ENCODE measurements around the gene CACNA1C. TPM values are rescaled to one million over a fixed set of nuclear protein-coding genes. Genes with fewer than 3 reads are reported as not detected.

Gene CACNA1C
- total and polyA plus RNA-seq, 5 donors: 34.6 to 163 (median 123) TPM

- WGBS: 98% methylated on average over 6 of the region's 6 CpGs
- H3K27ac ChIP-seq (ENCODE audit: low read length): no peak overlapping the region
- ATAC-seq: no peak
- no peak for DNase-seq
- peaks cover 22% of the 10 kb centered on the region for H3K4me1 ChIP-seq (ENCODE audit: control insufficient read depth, insufficient read depth, low read length)
- H3K9me3 ChIP-seq (ENCODE audit: control insufficient read depth, low read length): no peaks in the 10 kb centered on the region
- intact Hi-C loops (cut with DNase I): no loop called here
- H3K4me3 ChIP-seq (ENCODE audit: low read length): no peak overlapping the region
- H3K27me3 ChIP-seq (ENCODE audit: control insufficient read depth, insufficient read depth): no peaks in the 10 kb centered on the region
Observed at GRCh38 chr12:2300168-2300567, 247.4 kb downstream of the CACNA1C start.

- Histone ChIP-seq H3K27ac (ENCODE audit: low read length) (no peak overlapping the region), H3K4me1 (ENCODE audit: control insufficient read depth, insufficient read depth, low read length) (peaks cover 20% of the 10 kb centered on the region), H3K27me3 (ENCODE audit: control insufficient read depth, insufficient read depth) (no peaks in the 10 kb centered on the region), H3K4me3 (ENCODE audit: low read length) (no peak overlapping the region), H3K9me3 (ENCODE audit: control insufficient read depth, low read length) (no peaks in the 10 kb centered on the region)
- intact Hi-C loops (cut with DNase I): no loop called here
- ATAC-seq (no peak), DNase-seq (no peak)
- 94% methylated on average over 11 of the region's 11 CpGs for WGBS
Observed at GRCh38 chr12:2300886-2301285, 248.1 kb downstream of the CACNA1C start.

- peak; percentile 54 to 68 for ATAC-seq
- Histone ChIP-seq H3K27me3 (ENCODE audit: control insufficient read depth, insufficient read depth) (no peaks in the 10 kb centered on the region), H3K9me3 (ENCODE audit: control insufficient read depth, low read length) (no peaks in the 10 kb centered on the region), H3K27ac (ENCODE audit: low read length) (peak overlapping the region; percentile 21), H3K4me1 (ENCODE audit: control insufficient read depth, insufficient read depth, low read length) (peaks cover 11% of the 10 kb centered on the region), H3K4me3 (ENCODE audit: low read length) (no peak overlapping the region)
- intact Hi-C loops (cut with DNase I): no loop called here
- WGBS: 60% methylated on average over 14 of the region's 14 CpGs
- peak; percentile 64 to 79 (median 76) for DNase-seq
Observed at GRCh38 chr12:2301531-2302461, 249.0 kb downstream of the CACNA1C start.

GRCh38 chr12:2302711-2303580 lies 250.2 kb downstream of the CACNA1C start:
- intact Hi-C loops (cut with DNase I): no loop called here
- no peaks in the 10 kb centered on the region for H3K27me3 ChIP-seq (ENCODE audit: control insufficient read depth, insufficient read depth)
- H3K9me3 ChIP-seq (ENCODE audit: control insufficient read depth, low read length): no peaks in the 10 kb centered on the region
- peaks cover 10% of the 10 kb centered on the region for H3K4me1 ChIP-seq (ENCODE audit: control insufficient read depth, insufficient read depth, low read length)
- WGBS: 82% methylated on average over 21 of the region's 21 CpGs
- H3K27ac ChIP-seq (ENCODE audit: low read length): peak overlapping the region; percentile 8
- no peak overlapping the region for H3K4me3 ChIP-seq (ENCODE audit: low read length)
- ATAC-seq: peak; percentile 10 to 25
- DNase-seq: no peak

- intact Hi-C loops (cut with DNase I): no loop called here
- H3K27ac ChIP-seq (ENCODE audit: low read length): peak overlapping the region; percentile 53
- ATAC-seq: no peak
- no peaks in the 10 kb centered on the region for H3K9me3 ChIP-seq (ENCODE audit: control insufficient read depth, low read length)
- no peaks in the 10 kb centered on the region for H3K27me3 ChIP-seq (ENCODE audit: control insufficient read depth, insufficient read depth)
- 70% methylated on average over 12 of the region's 12 CpGs for WGBS
- no peak overlapping the region for H3K4me3 ChIP-seq (ENCODE audit: low read length)
- peaks cover 10% of the 10 kb centered on the region for H3K4me1 ChIP-seq (ENCODE audit: control insufficient read depth, insufficient read depth, low read length)
- no peak for DNase-seq
Observed at GRCh38 chr12:2304223-2304622, 251.4 kb downstream of the CACNA1C start.

GRCh38 chr12:2306012-2306411 lies 253.2 kb downstream of the CACNA1C start:
- peaks cover 10% of the 10 kb centered on the region for H3K4me1 ChIP-seq (ENCODE audit: control insufficient read depth, insufficient read depth, low read length)
- intact Hi-C loops (cut with DNase I): no loop called here

GRCh38 chr12:2306735-2307134 lies 253.9 kb downstream of the CACNA1C start:
- ATAC-seq: no peak
- intact Hi-C loops (cut with DNase I): no loop called here
- WGBS: 73% methylated on average over 4 of the region's 4 CpGs
- H3K27me3 ChIP-seq (ENCODE audit: control insufficient read depth, insufficient read depth): no peaks in the 10 kb centered on the region
- peak overlapping the region; percentile 3 for H3K27ac ChIP-seq (ENCODE audit: low read length)
- DNase-seq: no peak
- H3K4me3 ChIP-seq (ENCODE audit: low read length): no peak overlapping the region
- H3K9me3 ChIP-seq (ENCODE audit: control insufficient read depth, low read length): no peaks in the 10 kb centered on the region
- H3K4me1 ChIP-seq (ENCODE audit: control insufficient read depth, insufficient read depth, low read length): peaks cover 10% of the 10 kb centered on the region

More at GRCh38 chr12:2306012-2306411, 253.2 kb downstream of the CACNA1C start:
- Histone ChIP-seq H3K27ac (ENCODE audit: low read length) (peak overlapping the region; percentile 3), H3K27me3 (ENCODE audit: control insufficient read depth, insufficient read depth) (no peaks in the 10 kb centered on the region), H3K9me3 (ENCODE audit: control insufficient read depth, low read length) (no peaks in the 10 kb centered on the region), H3K4me3 (ENCODE audit: low read length) (no peak overlapping the region)
- 69% methylated on average over 3 of the region's 3 CpGs for WGBS
- no peak for ATAC-seq
- no peak for DNase-seq

GRCh38 chr12:2307550-2307949 lies 254.8 kb downstream of the CACNA1C start:
- intact Hi-C loops (cut with DNase I): no loop called here
- 63% methylated on average over 3 of the region's 3 CpGs for WGBS
- no peak for DNase-seq
- peak overlapping the region; percentile 4 for H3K27ac ChIP-seq (ENCODE audit: low read length)
- no peaks in the 10 kb centered on the region for H3K9me3 ChIP-seq (ENCODE audit: control insufficient read depth, low read length)
- H3K4me3 ChIP-seq (ENCODE audit: low read length): no peak overlapping the region
- H3K27me3 ChIP-seq (ENCODE audit: control insufficient read depth, insufficient read depth): no peaks in the 10 kb centered on the region
- no peak for ATAC-seq
- peaks cover 10% of the 10 kb centered on the region for H3K4me1 ChIP-seq (ENCODE audit: control insufficient read depth, insufficient read depth, low read length)

- ATAC-seq: no peak
- intact Hi-C loops (cut with DNase I): no loop called here
- 80% methylated on average over 5 of the region's 5 CpGs for WGBS
- Histone ChIP-seq H3K9me3 (ENCODE audit: control insufficient read depth, low read length) (no peaks in the 10 kb centered on the region), H3K27ac (ENCODE audit: low read length) (no peak overlapping the region), H3K27me3 (ENCODE audit: control insufficient read depth, insufficient read depth) (no peaks in the 10 kb centered on the region), H3K4me3 (ENCODE audit: low read length) (no peak overlapping the region), H3K4me1 (ENCODE audit: control insufficient read depth, insufficient read depth, low read length) (no peaks in the 10 kb centered on the region)
- DNase-seq: no peak
Observed at GRCh38 chr12:2309647-2310046, 256.9 kb downstream of the CACNA1C start.

- Histone ChIP-seq H3K4me3 (ENCODE audit: low read length) (no peak overlapping the region), H3K9me3 (ENCODE audit: control insufficient read depth, low read length) (no peaks in the 10 kb centered on the region), H3K27me3 (ENCODE audit: control insufficient read depth, insufficient read depth) (no peaks in the 10 kb centered on the region), H3K27ac (ENCODE audit: low read length) (no peak overlapping the region), H3K4me1 (ENCODE audit: control insufficient read depth, insufficient read depth, low read length) (no peaks in the 10 kb centered on the region)
- intact Hi-C loops (cut with DNase I): no loop called here
- ATAC-seq: no peak
- DNase-seq: no peak
- 80% methylated on average over 15 of the region's 15 CpGs for WGBS
Observed at GRCh38 chr12:2311020-2311778, 258.4 kb downstream of the CACNA1C start.
